ENCODE data around the gene MPP7.

DNA sequence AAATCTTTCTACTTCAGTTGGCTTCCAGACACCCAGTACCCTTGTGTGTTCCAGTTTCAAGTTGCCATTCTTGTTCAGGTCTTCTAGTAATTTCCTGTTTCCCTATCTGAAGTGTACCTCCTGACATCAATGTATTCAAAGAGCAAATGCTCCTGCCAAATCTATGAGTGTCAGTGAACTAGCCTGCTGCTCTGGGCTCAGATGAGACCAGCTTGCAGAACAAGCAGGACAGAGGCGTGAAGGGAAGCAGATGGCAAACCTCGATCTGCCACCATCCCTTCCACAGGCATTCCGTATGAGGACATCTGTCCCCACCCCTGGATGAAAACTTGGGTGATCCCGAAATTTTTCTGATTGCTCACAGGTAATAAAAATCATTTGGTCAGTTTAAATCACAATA is 4.4 kb upstream of the MPP7 start:
- no peak for TF ChIP-seq POLR2A (IDR thresholded peaks at IDR 0.05; ENCODE audit: low read length)
- no peak for TF ChIP-seq GATA1 (IDR thresholded peaks at IDR 0.05; ENCODE audit: low read depth, low read length)

Data from erythroblast (primary cell).